SW 1271 (cell line): ENCODE measurements around the gene STK32B.

Experiments used
- DNase-seq, 2 experiments: peaks; one replicate each; lab custom pipeline; 2025; lab: John Stamatoyannopoulos, UW

Gene STK32B

DNA sequence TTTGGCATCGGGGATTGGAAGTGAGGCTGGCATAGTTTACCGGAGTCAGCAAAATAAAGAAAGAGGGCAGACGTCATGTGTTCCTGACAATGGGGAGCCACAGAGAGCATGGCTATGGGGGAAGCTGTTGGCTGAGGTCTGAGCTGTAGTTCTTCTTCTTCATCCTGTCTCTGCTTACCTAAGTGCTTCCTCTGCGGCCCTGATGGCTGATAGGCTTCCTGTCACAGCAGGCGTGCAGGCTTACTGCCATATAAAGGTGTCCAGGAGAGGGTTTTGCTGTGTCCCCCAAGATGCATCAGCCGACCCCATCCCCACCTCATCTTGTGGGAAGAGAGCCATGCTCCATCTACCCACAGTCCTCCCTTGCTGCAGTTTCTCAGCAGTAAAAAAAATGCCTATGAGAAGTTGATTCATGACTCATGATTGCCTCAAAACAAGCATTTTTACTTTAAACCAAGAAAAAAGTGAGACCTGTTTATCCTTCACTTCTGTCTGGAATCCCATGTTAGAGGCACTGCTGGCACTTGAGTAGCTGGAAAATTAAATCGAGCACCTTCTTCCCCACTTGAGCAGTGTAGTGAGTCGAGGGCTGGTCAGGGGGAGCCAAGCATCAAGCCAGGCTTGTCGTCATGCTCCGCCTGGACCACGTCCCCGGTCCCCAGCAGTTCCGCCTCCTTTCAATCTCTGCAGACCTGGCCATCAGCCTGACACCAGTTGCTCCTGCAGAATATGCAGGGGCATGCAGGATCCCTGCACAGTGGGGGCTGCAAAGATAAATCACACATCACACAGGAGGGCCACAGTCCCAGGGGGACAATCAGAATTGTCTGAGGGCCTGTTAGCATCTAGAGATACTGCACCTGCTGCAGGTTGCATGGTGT lies 419.3 kb downstream of the STK32B start:
- DNase-seq = no peak

DNA sequence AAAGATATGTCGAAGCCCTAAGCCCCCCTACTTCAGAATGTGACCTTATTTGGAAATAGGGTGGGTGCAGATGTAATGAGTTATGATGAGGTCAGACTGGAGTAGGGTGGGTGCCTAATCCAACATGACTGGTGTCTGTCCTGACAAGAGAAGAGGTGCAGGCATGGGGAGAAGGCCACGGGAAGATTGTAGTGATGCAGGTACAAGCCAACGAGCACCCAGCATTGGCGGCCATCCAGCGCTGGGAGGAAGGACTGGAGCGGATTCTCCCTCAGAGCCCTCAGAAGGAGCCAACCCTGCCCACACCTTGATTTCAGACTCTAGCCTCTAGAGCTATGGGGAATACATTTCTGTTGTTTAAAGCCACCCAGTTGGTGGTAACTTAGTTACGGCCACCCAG lies 419.9 kb downstream of the STK32B start:
- DNase-seq = no peak

DNA sequence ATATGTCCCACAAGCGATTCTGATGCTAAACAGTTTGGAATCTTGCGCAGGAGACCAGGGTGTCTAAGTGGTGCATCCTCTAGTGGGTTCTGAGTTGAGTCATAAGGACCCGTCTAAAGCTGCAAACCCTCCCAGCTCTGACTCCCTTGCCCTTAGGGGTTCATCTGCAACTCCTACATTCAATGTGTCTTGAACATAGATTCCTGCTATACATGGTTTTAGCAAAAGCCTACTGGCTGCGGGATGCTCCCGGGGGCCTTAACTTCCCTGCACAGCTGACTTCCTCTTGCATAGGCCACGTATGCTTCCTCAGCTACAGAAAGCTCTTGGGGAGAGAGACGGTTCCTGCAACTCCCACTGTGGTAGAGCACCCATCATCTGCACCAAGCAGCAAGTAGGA lies 420.4 kb downstream of the STK32B start:
- no peak for DNase-seq

DNA sequence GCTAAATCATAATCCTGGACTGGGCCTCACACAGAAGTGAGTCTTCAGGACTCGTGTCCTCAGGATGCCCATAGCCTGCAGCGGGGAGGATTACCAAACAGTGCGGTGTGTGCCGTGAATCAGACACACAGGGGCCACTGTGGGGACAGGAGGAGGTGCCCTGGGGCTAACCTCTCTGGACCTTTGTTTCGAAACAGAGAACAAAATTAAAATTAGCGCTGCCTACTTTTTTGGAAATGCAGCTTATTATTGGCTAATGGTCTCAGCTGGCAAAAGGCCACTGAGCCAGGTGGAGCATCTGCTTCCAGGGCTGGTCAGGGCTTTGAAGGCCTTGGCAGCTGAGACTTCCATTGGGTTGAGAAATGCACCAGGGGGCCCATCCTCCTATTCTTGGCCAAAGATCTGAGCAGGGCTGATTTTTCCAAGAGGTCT lies 420.9 kb downstream of the STK32B start:
- no peak for DNase-seq

DNA sequence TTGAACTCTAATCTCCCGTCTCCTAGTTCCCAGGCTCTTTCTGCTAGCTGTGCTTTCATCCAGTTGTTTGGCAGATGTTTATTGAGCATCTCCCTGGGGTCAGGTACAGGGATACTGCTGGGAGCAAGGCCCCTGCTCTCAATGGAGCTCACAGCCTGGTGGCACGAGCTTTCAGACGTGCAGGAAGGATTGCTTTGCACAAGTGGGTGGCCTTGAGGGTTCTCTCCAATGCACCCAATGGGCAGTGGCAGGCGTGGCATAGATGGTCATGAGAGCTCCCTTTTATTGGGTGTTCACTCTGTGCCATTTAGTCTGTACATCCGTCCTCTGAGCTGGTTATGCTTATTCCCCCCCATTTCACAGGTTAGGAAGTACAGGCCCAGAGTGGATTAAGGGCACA lies 421.8 kb downstream of the STK32B start:
- no peak for DNase-seq

DNA sequence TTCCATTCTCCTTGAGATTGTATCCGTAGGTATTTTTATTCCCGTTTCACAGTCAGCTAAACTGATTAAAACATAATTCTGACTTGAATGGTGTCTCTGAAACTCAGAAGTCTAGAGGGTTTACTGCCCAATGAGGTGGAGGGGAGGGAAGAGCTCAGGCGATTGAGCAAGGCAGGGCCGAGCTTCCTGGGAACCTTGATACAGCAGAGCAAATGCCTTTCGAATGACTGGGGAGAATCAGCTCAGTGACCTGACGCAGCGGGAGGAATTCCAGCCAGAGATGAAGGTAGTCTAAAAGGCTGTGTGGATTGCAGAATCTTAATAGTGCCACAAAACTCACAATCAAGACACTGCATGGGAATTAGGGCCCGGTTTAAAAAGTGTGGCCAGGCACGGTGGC lies 423.5 kb downstream of the STK32B start:
- DNase-seq = no peak

DNA sequence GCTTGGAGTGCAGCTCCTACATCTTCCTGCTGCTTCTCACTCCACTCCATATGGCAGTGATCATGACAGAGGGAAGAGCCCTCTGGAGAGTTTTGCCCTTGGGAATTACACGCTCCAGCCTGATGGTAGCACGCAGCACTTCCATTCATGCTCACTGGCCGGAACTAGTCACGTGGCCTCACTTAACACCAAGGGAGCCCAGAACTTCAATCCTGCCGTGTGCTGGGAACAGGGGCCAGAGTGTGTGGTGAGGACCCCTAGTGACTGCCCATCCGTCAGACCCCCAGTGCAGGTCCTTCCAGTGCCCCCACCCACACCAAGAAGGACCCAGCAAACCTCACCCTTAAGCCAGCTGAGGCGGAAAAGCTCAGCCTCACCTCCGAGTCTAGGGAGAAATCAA lies 426.3 kb downstream of the STK32B start:
- no peak for DNase-seq

DNA sequence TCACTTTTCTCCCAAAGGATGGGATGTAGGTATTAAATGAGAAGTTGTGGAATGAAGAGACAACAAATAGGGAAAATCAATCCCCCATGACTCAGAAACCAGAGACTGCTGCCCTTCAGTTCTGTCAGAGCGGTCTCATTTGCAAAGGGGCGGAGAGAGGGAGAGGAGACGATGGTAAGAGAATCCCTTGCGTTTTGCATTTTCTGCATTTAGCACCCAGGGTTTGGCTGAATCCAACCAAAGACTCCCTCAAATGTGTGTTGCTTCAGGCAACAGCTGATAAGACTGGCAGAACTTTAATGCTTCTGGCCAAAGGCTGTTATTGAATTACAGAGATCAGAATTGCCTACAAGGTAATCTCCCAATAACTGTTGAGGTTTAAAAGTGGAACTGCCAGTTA lies 426.9 kb downstream of the STK32B start:
- no peak for DNase-seq

DNA sequence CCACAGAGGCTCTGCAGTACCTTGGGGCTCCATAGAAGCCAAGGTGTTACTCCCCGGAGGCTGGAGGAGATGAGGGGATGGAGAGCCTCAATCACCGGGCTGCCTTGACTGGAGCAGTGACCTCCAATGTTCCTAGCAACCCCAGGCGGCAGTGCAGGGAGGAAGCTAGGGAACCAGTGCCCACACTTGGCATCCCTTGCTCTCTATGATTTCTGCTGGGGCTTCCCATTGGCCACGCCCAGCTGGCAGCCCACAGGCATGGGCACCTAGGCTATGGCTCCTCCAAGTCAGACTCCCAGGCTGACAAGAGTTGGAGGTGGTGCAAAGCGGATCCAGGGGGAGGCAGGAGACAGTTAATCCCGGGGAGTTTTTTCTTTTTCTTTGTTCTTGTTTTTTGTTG lies 427.4 kb downstream of the STK32B start:
- DNase-seq = no peak

DNA sequence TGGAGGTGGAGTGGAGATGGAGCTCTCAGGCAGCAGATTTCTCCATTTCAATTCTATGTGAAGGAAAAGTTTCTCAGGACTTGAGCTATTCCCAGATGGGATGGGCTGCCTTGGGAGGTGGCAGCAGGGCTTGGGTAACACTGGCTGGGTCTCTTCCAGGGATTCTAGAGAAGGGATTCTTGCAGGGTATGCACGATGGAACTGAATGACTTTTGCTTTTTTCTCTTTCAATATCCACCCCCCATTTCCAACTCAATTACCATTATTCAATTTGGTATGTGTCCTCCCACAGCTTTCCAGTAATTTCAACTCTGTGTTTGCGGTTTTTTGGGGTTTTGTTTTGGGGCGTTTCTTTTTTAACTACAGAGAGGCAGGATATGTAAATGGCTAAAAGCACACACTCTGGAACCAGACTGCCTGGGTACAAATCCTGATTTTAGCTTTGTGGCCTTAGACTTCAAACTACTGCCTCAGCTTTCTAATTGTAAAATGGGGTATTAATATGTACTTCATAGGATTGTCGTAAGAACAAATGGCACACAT lies 428.3 kb downstream of the STK32B start:
- no peak for DNase-seq

DNA sequence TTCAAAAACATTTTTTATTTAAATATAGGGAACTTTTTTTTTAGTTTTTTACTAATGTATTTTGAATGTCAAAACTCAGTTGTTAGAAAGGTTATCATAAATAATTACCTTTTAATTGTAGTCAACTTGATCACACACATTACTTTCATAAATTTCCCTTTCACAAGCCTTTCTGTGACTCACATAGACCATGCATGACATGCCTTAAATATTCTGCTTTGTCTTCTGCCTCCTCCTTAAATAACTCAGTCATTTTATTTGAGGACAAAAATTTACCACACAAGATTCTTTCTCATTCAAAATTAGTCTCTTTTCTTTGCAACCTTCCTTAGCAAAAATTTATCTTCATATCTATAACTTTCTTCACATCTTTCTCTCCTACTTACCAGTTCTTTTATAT lies 437.1 kb downstream of the STK32B start:
- no peak for DNase-seq

DNA sequence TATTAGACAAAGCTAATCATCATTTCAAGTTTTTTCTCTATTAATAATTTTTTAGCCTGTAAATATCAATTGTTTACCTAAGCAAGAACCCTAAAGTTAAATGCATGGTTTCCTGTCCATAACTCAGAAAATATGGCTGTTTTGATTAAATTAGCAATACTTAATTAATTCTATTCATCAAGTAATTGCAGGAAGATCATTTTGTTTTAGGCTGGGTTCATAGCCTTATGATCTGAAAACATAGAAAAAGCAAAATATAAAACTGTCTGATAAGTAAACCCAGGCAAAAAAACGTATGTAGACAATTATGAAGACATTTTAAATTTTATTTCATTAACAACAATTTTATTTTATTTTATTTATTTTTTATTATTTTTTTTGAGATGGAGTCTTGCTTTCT lies 438.0 kb downstream of the STK32B start:
- DNase-seq = no peak

DNA sequence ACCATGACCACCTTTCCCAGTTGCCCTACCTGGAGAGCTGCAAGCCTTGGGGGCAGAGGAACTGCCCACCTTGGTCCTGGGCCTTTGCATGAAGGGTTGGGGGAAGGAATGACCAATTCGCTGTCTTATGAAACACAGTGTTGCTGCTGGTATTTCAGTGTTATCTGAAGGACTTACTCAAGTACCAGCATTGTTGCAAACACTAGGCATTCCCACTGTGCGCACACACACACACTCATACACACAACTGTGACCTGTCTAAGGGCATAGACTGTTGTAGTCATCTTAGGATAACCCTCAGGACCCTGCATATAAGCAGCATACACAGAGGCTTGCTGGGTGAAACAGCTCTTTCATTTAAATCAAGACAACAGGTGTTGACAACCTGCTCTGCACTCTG lies 446.2 kb downstream of the STK32B start:
- DNase-seq = no peak

DNA sequence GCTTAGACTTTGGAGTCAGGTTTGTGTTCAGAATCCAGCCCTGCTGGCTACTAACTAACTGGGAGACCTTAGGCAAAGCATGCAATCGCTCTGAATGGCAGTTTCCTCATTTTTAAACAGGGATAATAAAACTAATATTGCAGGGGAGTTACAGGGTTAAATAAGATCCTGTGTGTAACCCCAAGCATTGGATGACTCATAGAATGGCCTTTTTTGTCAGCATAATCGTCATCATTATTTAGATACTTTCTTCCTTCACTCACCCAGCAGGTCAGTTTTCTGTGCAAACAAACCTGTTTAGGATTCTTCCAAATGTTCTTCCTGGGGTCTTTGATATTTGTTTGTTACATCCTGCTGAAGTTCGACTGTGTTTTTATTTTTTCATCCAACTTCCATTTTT lies 448.9 kb downstream of the STK32B start:
- DNase-seq = no peak

DNA sequence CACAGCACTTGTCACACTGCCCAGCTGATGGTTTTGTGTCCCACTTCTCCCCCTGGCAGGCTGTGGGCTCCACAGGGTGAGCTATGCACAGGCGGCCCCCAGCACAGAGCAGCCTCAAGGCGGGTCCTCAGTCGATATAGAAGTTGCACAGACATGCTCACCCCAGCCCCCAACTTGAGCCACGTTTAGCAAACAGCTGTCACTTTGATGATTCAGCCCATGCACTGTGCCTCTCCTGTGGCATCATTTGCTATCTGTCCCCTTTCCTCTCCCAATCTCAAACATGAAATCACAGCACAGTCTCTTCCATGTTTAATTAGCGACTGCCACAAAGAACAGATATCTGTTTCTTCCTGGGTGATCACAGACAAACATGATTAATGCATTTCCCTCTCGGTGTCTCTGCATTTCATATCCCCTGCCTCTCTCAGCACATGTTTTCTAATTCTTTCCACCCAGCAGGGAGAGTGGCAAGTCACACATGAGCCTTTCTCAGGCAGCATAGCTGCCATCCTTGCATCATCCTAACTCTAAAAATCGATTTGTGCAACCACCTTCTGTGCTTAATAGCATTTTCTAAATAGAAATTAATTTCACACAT lies 452.2 kb downstream of the STK32B start:
- no peak for DNase-seq

DNA sequence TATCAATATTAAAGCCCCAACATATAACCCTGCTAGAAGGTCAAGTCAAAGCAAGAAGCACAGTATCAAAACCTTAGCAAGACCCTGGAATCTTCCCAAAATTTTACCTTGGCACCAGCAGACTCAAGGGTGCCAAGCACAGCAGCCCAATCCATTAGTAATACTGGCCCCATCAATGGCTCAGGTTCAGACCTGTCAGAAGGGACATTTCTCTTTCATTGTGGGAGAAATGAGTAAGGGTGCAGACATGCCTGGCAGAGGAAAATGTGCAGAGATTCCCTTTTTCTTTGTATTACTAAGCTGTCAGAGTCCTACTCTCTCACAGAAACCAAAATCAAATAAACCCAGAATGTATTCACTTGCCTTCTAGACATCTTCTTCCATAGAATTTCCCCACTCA lies 453.2 kb downstream of the STK32B start:
- no peak for DNase-seq

DNA sequence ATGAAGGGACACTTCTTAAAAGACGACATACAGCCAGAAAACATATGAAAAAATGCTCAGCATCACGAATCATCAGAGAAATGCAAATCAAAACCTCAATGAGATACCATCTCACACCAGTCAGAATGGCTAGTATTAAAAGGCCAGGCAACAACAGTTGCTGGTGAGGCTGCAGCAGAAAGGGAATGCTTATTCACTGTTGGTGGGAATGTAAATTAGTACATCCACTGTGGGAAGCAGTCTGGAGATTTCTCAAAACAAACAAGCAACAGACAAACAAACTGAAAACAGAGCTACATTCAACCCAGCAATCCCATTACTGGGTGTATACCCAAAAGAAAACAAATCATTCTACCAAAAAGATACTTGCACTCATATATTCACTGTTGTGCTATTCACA lies 459.2 kb downstream of the STK32B start:
- no peak for DNase-seq

DNA sequence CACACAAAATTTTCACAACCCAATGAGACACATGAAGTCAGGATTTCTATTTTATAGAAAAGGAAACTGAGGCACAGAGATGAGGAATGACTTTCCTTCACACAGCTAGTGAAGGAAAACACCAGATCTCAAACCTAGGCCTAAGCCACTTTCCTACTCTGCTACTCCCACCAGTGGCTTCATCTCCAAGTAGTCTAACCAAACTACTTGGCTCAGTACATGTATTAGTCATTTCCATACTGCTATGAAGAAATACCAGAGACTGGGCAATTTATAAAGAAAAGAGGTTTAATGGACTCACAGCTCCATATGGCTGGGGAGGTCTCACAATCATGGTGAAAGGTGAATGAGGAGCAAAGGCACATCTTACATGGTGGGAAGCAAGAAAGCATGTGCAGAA lies 460.5 kb downstream of the STK32B start:
- no peak for DNase-seq

DNA sequence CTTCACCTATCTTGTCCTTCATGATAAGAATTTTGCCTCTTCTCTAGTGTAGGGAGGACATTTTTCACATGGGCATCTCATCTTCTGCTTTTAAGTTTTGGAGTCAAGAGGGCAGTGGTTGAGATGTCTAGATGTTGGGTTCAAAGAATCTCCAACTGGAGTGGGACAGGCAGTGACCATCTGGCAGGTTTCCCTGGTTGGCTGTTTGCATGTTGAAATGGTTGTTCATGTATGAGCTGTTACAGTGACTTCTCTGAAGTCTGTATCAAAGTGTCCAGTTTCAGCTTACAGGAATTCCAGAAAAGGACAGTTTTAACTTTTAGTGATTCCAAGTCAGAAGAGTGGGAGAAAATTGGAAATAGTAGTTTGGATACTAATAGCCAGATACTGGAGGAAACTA lies 464.4 kb downstream of the STK32B start:
- DNase-seq = no peak

DNA sequence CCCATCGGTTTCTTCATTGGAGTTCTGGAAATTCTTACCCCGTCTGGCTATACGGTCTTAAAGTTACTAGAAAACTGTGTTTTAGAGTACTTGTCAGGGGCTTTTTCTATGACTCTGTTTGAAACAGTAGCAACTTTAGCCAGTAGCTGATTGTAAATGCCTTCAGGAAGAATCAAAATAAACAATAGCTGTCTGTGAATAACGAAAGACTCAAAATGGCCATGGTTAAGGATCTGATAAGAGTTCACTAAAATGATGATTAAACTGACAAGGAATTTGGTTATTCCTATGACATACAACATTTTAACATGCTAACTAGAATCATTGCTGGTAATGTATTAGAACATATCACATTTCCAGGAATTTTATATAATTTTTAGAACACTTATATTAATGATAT lies 466.1 kb downstream of the STK32B start:
- no peak for DNase-seq

DNA sequence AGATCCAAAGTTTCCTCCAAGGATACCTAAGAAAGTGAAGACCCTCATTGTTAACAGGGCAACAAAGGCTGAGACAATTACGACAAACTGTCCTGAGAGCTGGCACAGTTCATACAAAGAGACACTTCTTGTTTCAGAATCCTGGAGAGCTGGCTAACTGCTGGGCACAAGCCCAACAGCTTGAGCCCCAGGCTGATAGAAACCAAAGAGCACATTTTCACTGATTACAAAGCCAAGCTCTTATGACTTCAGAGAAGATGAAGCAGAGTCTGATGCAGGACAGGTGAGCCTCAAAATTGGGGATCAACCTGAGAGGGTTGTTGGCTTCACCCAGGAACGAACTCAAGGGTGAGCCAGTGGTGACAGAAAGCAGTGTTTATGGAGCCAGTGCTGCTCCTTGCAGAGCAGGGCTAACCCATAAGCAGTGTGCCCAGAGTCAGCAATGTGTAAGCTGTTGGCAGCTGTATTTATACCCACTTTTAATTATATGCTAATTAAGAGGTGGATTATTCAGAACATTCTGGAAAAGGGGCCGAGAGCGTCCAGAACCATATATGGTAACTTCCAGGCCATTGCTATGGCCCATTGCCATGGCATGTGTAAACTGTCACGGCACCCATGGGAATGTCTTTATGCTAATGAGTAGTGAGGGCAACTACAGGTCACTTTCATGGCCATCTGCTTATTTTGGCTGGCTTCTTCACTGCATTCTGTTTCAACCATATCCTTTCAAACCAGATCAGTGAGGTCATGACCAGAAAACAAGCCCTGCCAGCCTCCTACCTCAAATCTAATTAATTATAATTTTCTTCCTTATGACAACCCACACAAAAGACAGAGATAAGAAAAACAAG lies 473.4 kb downstream of the STK32B start:
- DNase-seq = no peak

DNA sequence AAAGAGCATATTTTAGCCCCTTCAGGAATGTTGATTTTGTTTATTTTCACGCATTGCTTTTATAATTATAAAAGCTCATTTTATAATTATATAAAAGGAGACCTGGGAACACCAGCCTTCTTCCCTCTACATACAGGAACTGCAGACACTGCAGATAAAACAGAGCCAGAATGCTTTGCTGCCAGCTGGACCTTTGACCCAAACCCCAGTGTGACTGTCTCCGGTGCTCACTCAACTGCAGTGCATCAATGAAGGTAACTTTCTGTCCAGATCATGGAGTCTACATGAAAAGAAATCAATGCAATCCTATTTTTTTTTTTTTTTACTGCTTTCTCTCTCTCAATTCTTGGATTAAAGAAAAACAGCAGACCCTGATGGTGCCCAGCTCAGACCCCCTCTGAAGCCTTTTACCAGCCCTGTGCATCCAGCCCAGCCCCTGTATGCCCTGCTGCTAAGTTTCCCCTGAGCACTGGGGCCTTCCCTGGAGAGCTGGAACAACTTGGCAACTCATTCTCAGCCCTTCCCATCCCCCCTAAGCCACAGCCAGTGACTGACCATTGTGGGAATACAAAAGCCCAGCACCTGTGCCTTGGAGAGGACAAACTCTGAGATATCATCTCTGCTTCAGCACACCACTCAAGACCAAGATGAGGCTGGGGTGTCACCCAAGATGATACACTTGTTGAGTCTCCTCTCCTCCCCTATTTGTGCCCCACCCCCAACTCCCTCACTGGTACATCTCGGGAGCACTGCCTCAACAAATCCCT lies 475.0 kb downstream of the STK32B start:
- no peak for DNase-seq
